Measurements from ENCODE around the gene GRB10. TPM values are rescaled to one million over a fixed set of nuclear protein-coding genes. Genes with fewer than 3 reads are reported as not detected.
"Not testable (repeated sequence)": the region's sequence is repeated elsewhere in the genome, so short reads cannot be mapped to it uniquely, and the experiment has no call there.

Gene GRB10
- total RNA-seq, 3 donors from 2014 or later: 56.8 to 71.1 (median 61.2) TPM

GRCh38 chr7:50577569-50577968, 205.1 kb downstream of the GRB10 start:
- DNase-seq (ENCODE audit: low spot score in 2 of 2): no peak
- Histone ChIP-seq H3K36me3 (no peaks in the 10 kb centered on the region), H3K4me1 (no peaks in the 10 kb centered on the region), H3K27ac (no peak overlapping the region), H3K4me3 (no peak overlapping the region), H3K27me3 (no peaks in the 10 kb centered on the region), H3K9me3 (no peaks in the 10 kb centered on the region)
- TF ChIP-seq CTCF (IDR thresholded peaks at IDR 0.05) (no peak), POLR2A (IDR thresholded peaks at IDR 0.05) (no peak), POLR2AphosphoS5 (IDR thresholded peaks at IDR 0.05) (no peak)
- intact Hi-C loops (cut with DNase I; ENCODE audit: low total_unique reads): no loop called here

- DNase-seq (ENCODE audit: low spot score in 2 of 2); H3K4me3 ChIP-seq; H3K27ac ChIP-seq; intact Hi-C loops (cut with DNase I; ENCODE audit: low total_unique reads); H3K9me3 ChIP-seq; H3K36me3 ChIP-seq; H3K4me1 ChIP-seq; H3K27me3 ChIP-seq: not testable (repeated sequence)
These were observed 206.3 kb downstream of the GRB10 start for GRCh38 chr7:50576388-50576787.

GRCh38 chr7:50567715-50568261, 214.9 kb downstream of the GRB10 start:
- Histone ChIP-seq H3K36me3 (no peaks in the 10 kb centered on the region), H3K9me3 (peaks cover 0 to 5% of the 10 kb centered on the region in 2 donors), H3K27me3 (peaks cover 0 to 6% of the 10 kb centered on the region in 2 donors), H3K27ac (no peak overlapping the region), H3K4me3 (no peak overlapping the region), H3K4me1 (no peaks in the 10 kb centered on the region)
- intact Hi-C loops (cut with DNase I; ENCODE audit: low total_unique reads): loop anchor here (10.0 kb wide), 1 partner anchor 363 kb away; no protein-coding TSS in a partner anchor
- DNase-seq (ENCODE audit: low spot score in 2 of 2): no peak
- TF ChIP-seq POLR2A (IDR thresholded peaks at IDR 0.05): no peak
- TF ChIP-seq POLR2AphosphoS5 (IDR thresholded peaks at IDR 0.05): no peak
- TF ChIP-seq CTCF (IDR thresholded peaks at IDR 0.05): no peak

GRCh38 chr7:50565977-50566376, 216.7 kb downstream of the GRB10 start:
- no peaks in the 10 kb centered on the region for H3K4me1 ChIP-seq
- no peaks in the 10 kb centered on the region for H3K36me3 ChIP-seq
- peaks cover 0 to 5% of the 10 kb centered on the region in 2 donors for H3K9me3 ChIP-seq
- DNase-seq (ENCODE audit: low spot score in 2 of 2): no peak
- H3K4me3 ChIP-seq: no peak overlapping the region
- TF ChIP-seq POLR2A (IDR thresholded peaks at IDR 0.05): no peak
- no peak for TF ChIP-seq POLR2AphosphoS5 (IDR thresholded peaks at IDR 0.05)
- no peak for TF ChIP-seq CTCF (IDR thresholded peaks at IDR 0.05)
- H3K27ac ChIP-seq: no peak overlapping the region
- peaks cover 0 to 6% of the 10 kb centered on the region in 2 donors for H3K27me3 ChIP-seq
- intact Hi-C loops (cut with DNase I; ENCODE audit: low total_unique reads): loop anchor here (10.0 kb wide), 1 partner anchor 361 kb away; no protein-coding TSS in a partner anchor

- peaks cover 0 to 5% of the 10 kb centered on the region in 2 donors for H3K9me3 ChIP-seq
- no peaks in the 10 kb centered on the region for H3K4me1 ChIP-seq
- no peak overlapping the region for H3K4me3 ChIP-seq
- no peaks in the 10 kb centered on the region for H3K36me3 ChIP-seq
- DNase-seq (ENCODE audit: low spot score in 2 of 2): no peak
- no peak overlapping the region for H3K27ac ChIP-seq
- TF ChIP-seq POLR2A (IDR thresholded peaks at IDR 0.05) (no peak), CTCF (IDR thresholded peaks at IDR 0.05) (no peak), POLR2AphosphoS5 (IDR thresholded peaks at IDR 0.05) (no peak)
- intact Hi-C loops (cut with DNase I; ENCODE audit: low total_unique reads): loop anchor here (10.0 kb wide), 1 partner anchor 361 kb away; no protein-coding TSS in a partner anchor
- H3K27me3 ChIP-seq: peaks cover 0 to 6% of the 10 kb centered on the region in 2 donors
These were observed 217.2 kb downstream of the GRB10 start for GRCh38 chr7:50565559-50565916.

All from breast epithelium (tissue), 4 donors.